ENCODE measurements around the gene ADGRL1.
A peak's percentile ranks its signal among the peaks of the same experiment; 100 is the strongest.

Gene ADGRL1

GRCh38 chr19:14138576-14139265, 67.2 kb downstream of the ADGRL1 start:
- peak; percentile 48 for DNase-seq

- peak; percentile 100 for DNase-seq
Measured at GRCh38 chr19:14136509-14137281, 69.3 kb downstream of the ADGRL1 start, which contains the start of gene ASF1B. TSS of gene ASF1B (minus strand) at chr19:14136589. CDS start at chr19:14136456, 133 bp downstream.

- no peak for DNase-seq
Measured at GRCh38 chr19:14135985-14136508, 69.9 kb downstream of the ADGRL1 start.

GRCh38 chr19:14135355-14135754, 70.6 kb downstream of the ADGRL1 start:
- DNase-seq = no peak

GRCh38 chr19:14127929-14128509, 78.0 kb downstream of the ADGRL1 start:
- no peak for DNase-seq

- DNase-seq = no peak
Measured at GRCh38 chr19:14127176-14127575, 78.8 kb downstream of the ADGRL1 start.

- no peak for DNase-seq
Measured at GRCh38 chr19:14122924-14123323, 83.0 kb downstream of the ADGRL1 start.

GRCh38 chr19:14120497-14120780, 85.5 kb downstream of the ADGRL1 start:
- DNase-seq = no peak

GRCh38 chr19:14119644-14120496, 86.1 kb downstream of the ADGRL1 start:
- no peak for DNase-seq

GRCh38 chr19:14119146-14119545, 86.8 kb downstream of the ADGRL1 start:
- DNase-seq = no peak

- peak; percentile 43 for DNase-seq
Measured at GRCh38 chr19:14118165-14119051, 87.6 kb downstream of the ADGRL1 start.

GRCh38 chr19:14117668-14118164, 88.3 kb downstream of the ADGRL1 start, which contains the start of gene PRKACA:
TSS of gene PRKACA (minus strand) at chr19:14117762. CDS start at chr19:14117547, 215 bp downstream.
- peak; percentile 99 for DNase-seq

- no peak for DNase-seq
Measured at GRCh38 chr19:14116918-14117578, 88.9 kb downstream of the ADGRL1 start.

GRCh38 chr19:14116525-14116917, 89.4 kb downstream of the ADGRL1 start:
- DNase-seq = no peak

GRCh38 chr19:14115756-14116155, 90.2 kb downstream of the ADGRL1 start:
- no peak for DNase-seq

- DNase-seq = no peak
Measured at GRCh38 chr19:14114854-14115253, 91.1 kb downstream of the ADGRL1 start.

GRCh38 chr19:14114439-14114838, 91.5 kb downstream of the ADGRL1 start:
- DNase-seq = no peak

- no peak for DNase-seq
Measured at GRCh38 chr19:14113762-14114414, 92.1 kb downstream of the ADGRL1 start.

- no peak for DNase-seq
Measured at GRCh38 chr19:14112809-14113385, 93.1 kb downstream of the ADGRL1 start.

Data from fibroblast of skin of back (primary cell).